Natural killer cell (primary cell): ENCODE results near the gene PDCD2L. TPM values are rescaled to one million over a fixed set of nuclear protein-coding genes. Genes with fewer than 3 reads are reported as not detected.
"Not testable (repeated sequence)": the region's sequence is repeated elsewhere in the genome, so short reads cannot be mapped to it uniquely, and the experiment has no call there.

Experiments used
- ATAC-seq, 3 donors: fragments of 150-1000 bp in 2 of 3; fragments of 200-7000 bp in 1 of 3; cut with Tn5 transposase; 1 replicate in 1 of 3; 2 replicates in 2 of 3; pipeline ENCODE4 v1.10.0; 2021; ENCODE audit warnings: mild to moderate bottlenecking in 2 of 3, moderate library complexity in 2 of 3
- DNase-seq, 2 donors: peaks; one replicate each; pipeline versions ENCODE4 v3.0.0 to v3.0.0-alpha.2; 2013 to 2021; ENCODE audit warnings: mixed read lengths in 1 of 2
- H3K27ac ChIP-seq: one replicate; pipeline ENCODE4 v1.5.1; 2013; ENCODE audit warnings: mild to moderate bottlenecking, low read length
- H3K27me3 ChIP-seq: one replicate; pipeline ENCODE4 v1.6.1; 2013; ENCODE audit warnings: low read length; ENCODE audit not compliant: control insufficient read depth, insufficient read depth
- H3K36me3 ChIP-seq: one replicate; pipeline ENCODE4 v1.6.1; 2013; ENCODE audit warnings: low read length; ENCODE audit not compliant: control insufficient read depth, insufficient read depth
- H3K4me1 ChIP-seq: one replicate; pipeline ENCODE4 v1.6.1; 2013; ENCODE audit warnings: low read length; ENCODE audit not compliant: control insufficient read depth, insufficient read depth
- H3K4me3 ChIP-seq: one replicate; pipeline ENCODE4 v1.5.1; 2013; ENCODE audit warnings: low read length
- H3K9me3 ChIP-seq: one replicate; pipeline ENCODE4 v1.6.1; 2013; ENCODE audit warnings: low read length; ENCODE audit not compliant: control insufficient read depth, insufficient read depth
- H3K27ac Mint-ChIP-seq, 2 donors: one replicate each; pipeline ENCODE4 v1.8.0; 2022; ENCODE audit warnings: mild to moderate bottlenecking in 2 of 2, mixed read lengths in 2 of 2, moderate library complexity in 1 of 2
- H3K27me3 Mint-ChIP-seq, 2 donors: one replicate each; pipeline ENCODE4 v1.8.0; 2022; ENCODE audit warnings: low read depth in 2 of 2, mixed read lengths in 2 of 2
- H3K36me3 Mint-ChIP-seq: one replicate; pipeline ENCODE4 v1.8.0; 2022; ENCODE audit warnings: mixed read lengths
- H3K4me1 Mint-ChIP-seq, 2 donors: one replicate each; pipeline ENCODE4 v1.8.0; 2022; ENCODE audit warnings: mixed read lengths in 2 of 2
- H3K4me3 Mint-ChIP-seq: one replicate; pipeline ENCODE4 v1.8.0; 2022; ENCODE audit warnings: mild to moderate bottlenecking, moderate library complexity, mixed read lengths
- H3K9me3 Mint-ChIP-seq, 2 donors: one replicate each; pipeline ENCODE4 v1.8.0; 2022; ENCODE audit warnings: mixed read lengths in 2 of 2
- WGBS: methylation state at CpG from one replicate; pipeline ENCODE4 v1.1.7; 2013; ENCODE audit warnings: missing lambda C conversion rate; ENCODE audit not compliant: insufficient coverage; 5-methylcytosine and 5-hydroxymethylcytosine counted together
- intact Hi-C: fragments of 100-400 bp; cut with micrococcal nuclease; formaldehyde crosslinking; loops from one replicate; pipeline ENCODE4 v1.14.2; 2022
- total RNA-seq, 4 donors: library from RNA; stranded (reverse); fragments of 120-200 nt in 1 of 4; gene quantifications; one replicate each; pipeline versions ENCODE4 v1.2.3 to v1.2.4, GENCODE V29; 2013 to 2022
- TF ChIP-seq, protein P1 (sequence below): fragments of 200-600 bp; IDR thresholded peaks from one replicate; pipeline ENCODE4 v1.8.0; 2022; ENCODE audit warnings: antibody characterized with exemption

The PDCD2L gene
- total RNA-seq, 3 donors from 2014 or later (not counting 1 experiment from before 2014, with no cell fraction given) = 4.7 to 8.6 (median 5.6) TPM

DNA sequence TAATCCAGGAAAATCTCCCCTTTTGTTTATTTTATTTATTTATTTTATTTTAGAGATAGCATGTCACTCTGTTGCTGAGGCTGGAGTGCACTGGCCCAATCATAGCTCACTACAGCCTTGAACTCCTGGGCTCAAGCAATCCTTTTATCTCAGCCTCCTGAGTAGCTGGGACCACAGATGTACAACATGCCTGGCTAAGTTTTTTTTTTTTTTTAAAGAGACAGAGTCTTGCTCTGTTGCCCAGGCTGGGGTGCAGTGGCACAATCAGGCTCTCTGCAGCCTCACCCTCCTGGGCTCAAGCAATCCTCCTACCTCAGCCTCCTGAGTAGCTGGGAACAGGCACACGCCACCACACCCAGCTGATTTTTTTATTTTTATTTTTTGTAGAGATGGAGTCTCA, 6.3 kb upstream of the PDCD2L start:
- no peaks in the 10 kb centered on the region for H3K27me3 Mint-ChIP-seq
- DNase-seq = no peak
- H3K4me3 Mint-ChIP-seq = no peak overlapping the region
- H3K9me3 Mint-ChIP-seq = no peaks in the 10 kb centered on the region
- ATAC-seq = no peak
- no peaks in the 10 kb centered on the region for H3K4me1 ChIP-seq
- H3K27ac Mint-ChIP-seq = no peak overlapping the region
- no peaks in the 10 kb centered on the region for H3K4me1 Mint-ChIP-seq
- H3K36me3 Mint-ChIP-seq = no peaks in the 10 kb centered on the region
- no peaks in the 10 kb centered on the region for H3K9me3 ChIP-seq
- 100% methylated on average over 1 of the region's 1 CpG for WGBS
- H3K36me3 ChIP-seq = peaks cover 40% of the 10 kb centered on the region
- TF ChIP-seq, protein P1, sequence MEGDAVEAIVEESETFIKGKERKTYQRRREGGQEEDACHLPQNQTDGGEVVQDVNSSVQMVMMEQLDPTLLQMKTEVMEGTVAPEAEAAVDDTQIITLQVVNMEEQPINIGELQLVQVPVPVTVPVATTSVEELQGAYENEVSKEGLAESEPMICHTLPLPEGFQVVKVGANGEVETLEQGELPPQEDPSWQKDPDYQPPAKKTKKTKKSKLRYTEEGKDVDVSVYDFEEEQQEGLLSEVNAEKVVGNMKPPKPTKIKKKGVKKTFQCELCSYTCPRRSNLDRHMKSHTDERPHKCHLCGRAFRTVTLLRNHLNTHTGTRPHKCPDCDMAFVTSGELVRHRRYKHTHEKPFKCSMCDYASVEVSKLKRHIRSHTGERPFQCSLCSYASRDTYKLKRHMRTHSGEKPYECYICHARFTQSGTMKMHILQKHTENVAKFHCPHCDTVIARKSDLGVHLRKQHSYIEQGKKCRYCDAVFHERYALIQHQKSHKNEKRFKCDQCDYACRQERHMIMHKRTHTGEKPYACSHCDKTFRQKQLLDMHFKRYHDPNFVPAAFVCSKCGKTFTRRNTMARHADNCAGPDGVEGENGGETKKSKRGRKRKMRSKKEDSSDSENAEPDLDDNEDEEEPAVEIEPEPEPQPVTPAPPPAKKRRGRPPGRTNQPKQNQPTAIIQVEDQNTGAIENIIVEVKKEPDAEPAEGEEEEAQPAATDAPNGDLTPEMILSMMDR = no peak
- intact Hi-C loops = no loop called here
- H3K27me3 ChIP-seq = no peaks in the 10 kb centered on the region
- no peak overlapping the region for H3K27ac ChIP-seq
- H3K4me3 ChIP-seq = no peak overlapping the region

DNA sequence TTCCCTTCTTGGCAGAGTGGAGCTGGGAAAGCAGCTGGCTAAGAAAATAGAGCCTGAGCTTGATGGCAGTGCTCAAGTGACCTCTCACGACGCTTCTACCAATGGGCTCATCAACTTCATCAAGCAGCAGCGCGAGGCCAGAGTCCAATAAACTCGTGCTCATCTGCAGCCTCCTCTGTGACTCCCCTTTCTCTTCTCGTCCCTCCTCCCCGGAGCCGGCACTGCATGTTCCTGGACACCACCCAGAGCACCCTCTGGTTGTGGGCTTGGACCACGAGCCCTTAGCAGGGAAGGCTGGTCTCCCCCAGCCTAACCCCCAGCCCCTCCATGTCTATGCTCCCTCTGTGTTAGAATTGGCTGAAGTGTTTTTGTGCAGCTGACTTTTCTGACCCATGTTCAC, 4.3 kb upstream of the PDCD2L start:
- no peak overlapping the region for H3K4me3 Mint-ChIP-seq
- 94% methylated on average over 9 of the region's 9 CpGs for WGBS
- H3K27me3 ChIP-seq = no peaks in the 10 kb centered on the region
- TF ChIP-seq, protein P1 = no peak
- DNase-seq (no peak), ATAC-seq (no peak)
- intact Hi-C loops = no loop called here
- H3K4me1 ChIP-seq = peaks cover 7% of the 10 kb centered on the region
- H3K36me3 Mint-ChIP-seq = no peaks in the 10 kb centered on the region
- no peaks in the 10 kb centered on the region for H3K27me3 Mint-ChIP-seq
- peaks cover 7 to 13% of the 10 kb centered on the region in 2 donors for H3K4me1 Mint-ChIP-seq
- no peak overlapping the region for H3K4me3 ChIP-seq
- no peak overlapping the region for H3K27ac ChIP-seq
- no peak overlapping the region for H3K27ac Mint-ChIP-seq
- H3K9me3 ChIP-seq = no peaks in the 10 kb centered on the region
- peaks cover 32% of the 10 kb centered on the region for H3K36me3 ChIP-seq
- no peaks in the 10 kb centered on the region for H3K9me3 Mint-ChIP-seq

DNA sequence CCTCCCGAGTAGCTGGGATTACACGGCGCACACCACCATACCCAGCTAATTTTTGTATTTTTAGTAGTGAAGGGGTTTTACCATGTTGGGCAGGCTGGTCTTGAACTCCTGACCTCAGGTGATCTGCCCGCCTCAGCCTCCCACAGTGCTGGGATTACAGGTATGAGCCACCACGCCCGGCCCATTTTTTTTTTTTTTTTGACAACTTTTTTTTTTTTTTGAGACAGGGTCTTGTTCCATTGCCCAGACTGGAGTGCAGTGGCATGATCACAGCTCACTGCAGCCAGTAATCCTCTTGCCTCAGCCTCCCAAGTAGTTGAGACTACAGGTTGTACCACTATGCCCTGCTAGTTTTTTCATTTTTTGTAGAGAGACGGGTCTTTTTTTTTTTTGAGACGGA, 3.4 kb upstream of the PDCD2L start:
- H3K4me1 ChIP-seq = peaks cover 14% of the 10 kb centered on the region
- ATAC-seq, H3K36me3 Mint-ChIP-seq, H3K9me3 ChIP-seq, H3K4me3 ChIP-seq, intact Hi-C loops, H3K27ac ChIP-seq, H3K9me3 Mint-ChIP-seq, H3K27ac Mint-ChIP-seq, H3K27me3 ChIP-seq, DNase-seq, H3K27me3 Mint-ChIP-seq, H3K4me3 Mint-ChIP-seq: not testable (repeated sequence)
- H3K36me3 ChIP-seq = peaks cover 30% of the 10 kb centered on the region
- 99% methylated on average over 5 of the region's 8 CpGs for WGBS
- H3K4me1 Mint-ChIP-seq = peaks cover 7 to 14% of the 10 kb centered on the region in 2 donors

DNA sequence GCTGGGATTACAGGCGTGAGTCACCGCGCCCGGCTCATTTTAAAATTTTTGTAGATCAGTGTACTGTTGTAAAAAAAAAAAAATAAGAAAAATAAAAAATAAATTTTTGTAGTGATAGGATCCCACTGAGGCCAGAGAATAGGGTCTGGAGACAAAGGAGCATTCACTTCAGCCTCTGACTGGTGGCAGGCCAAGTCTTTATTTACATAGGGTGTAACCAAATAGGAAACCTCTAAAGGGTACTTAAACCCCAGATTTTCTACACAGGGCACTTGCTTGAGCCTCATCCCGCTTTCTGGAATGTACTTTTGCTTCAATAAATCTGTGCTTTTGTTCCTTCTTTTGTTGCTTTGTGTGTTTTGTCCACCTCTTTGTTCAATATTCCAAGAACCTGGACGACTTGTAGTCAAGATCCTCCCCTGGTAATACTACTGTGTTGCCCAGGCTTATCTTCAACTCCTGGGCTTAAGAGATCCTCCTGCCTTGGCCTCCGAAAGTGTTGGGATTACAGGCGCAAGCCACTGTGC, 2.1 kb upstream of the PDCD2L start:
- peaks cover 20% of the 10 kb centered on the region for H3K36me3 ChIP-seq
- H3K4me3 ChIP-seq = no peak overlapping the region
- H3K9me3 ChIP-seq = no peaks in the 10 kb centered on the region
- intact Hi-C loops = no loop called here
- no peaks in the 10 kb centered on the region for H3K27me3 Mint-ChIP-seq
- TF ChIP-seq, protein P1 = no peak
- no peak overlapping the region for H3K27ac ChIP-seq
- WGBS = 93% methylated on average over 6 of the region's 8 CpGs
- no peak for ATAC-seq
- no peak overlapping the region for H3K27ac Mint-ChIP-seq
- H3K4me3 Mint-ChIP-seq = no peak overlapping the region
- no peak for DNase-seq
- peaks cover 7 to 14% of the 10 kb centered on the region in 2 donors for H3K4me1 Mint-ChIP-seq
- no peaks in the 10 kb centered on the region for H3K27me3 ChIP-seq
- H3K4me1 ChIP-seq = peaks cover 14% of the 10 kb centered on the region
- no peaks in the 10 kb centered on the region for H3K36me3 Mint-ChIP-seq
- H3K9me3 Mint-ChIP-seq = no peaks in the 10 kb centered on the region
